Liver (tissue), 9 donors: ENCODE measurements around the gene PTPRN2. TPM values are rescaled to one million over a fixed set of nuclear protein-coding genes. Genes with fewer than 3 reads are reported as not detected.

Experiments used
- DNase-seq: peaks from one replicate; pipeline ENCODE4 v3.0.0-alpha.2; 2017; ENCODE audit warnings: low spot score
- H3K27ac ChIP-seq, 2 donors: one replicate each; pipeline ENCODE4 v1.7.0; 2013; ENCODE audit warnings: inconsistent platforms in 2 of 2, low read length in 2 of 2, control low read depth in 1 of 2, low read depth in 1 of 2, mild to moderate bottlenecking in 1 of 2
- H3K27me3 ChIP-seq, 4 donors: one replicate each; pipeline versions ENCODE4 v1.6.1 to v1.7.0; 2013; ENCODE audit warnings: low read length in 3 of 4, inconsistent platforms in 1 of 4, mild to moderate bottlenecking in 1 of 4, moderate library complexity in 1 of 4; ENCODE audit not compliant: control insufficient read depth in 4 of 4, insufficient read depth in 4 of 4
- H3K36me3 ChIP-seq, 4 donors: one replicate each; pipeline versions ENCODE4 v1.6.1 to v1.7.0; 2013; ENCODE audit warnings: low read length in 3 of 4, mild to moderate bottlenecking in 3 of 4, low read depth in 1 of 4, moderate library complexity in 1 of 4; ENCODE audit not compliant: control insufficient read depth in 4 of 4, insufficient read depth in 3 of 4
- H3K4me1 ChIP-seq, 4 donors: one replicate each; pipeline versions ENCODE4 v1.6.1 to v1.7.0; 2013; ENCODE audit warnings: low read length in 3 of 4, mild to moderate bottlenecking in 3 of 4, moderate library complexity in 1 of 4; ENCODE audit not compliant: control insufficient read depth in 4 of 4, insufficient read depth in 4 of 4
- H3K4me3 ChIP-seq, 3 donors: one replicate each; pipeline versions ENCODE4 v1.6.1 to v1.7.0; 2013; ENCODE audit warnings: low read length in 3 of 3, control low read depth in 1 of 3, low read depth in 1 of 3, mild to moderate bottlenecking in 1 of 3
- H3K9ac ChIP-seq, 2 donors: one replicate each; pipeline ENCODE4 v1.7.0; 2013; ENCODE audit warnings: low read length in 2 of 2, mild to moderate bottlenecking in 2 of 2, moderate library complexity in 2 of 2, control low read depth in 1 of 2, low read depth in 1 of 2
- H3K9me3 ChIP-seq, 4 donors: one replicate each; pipeline versions ENCODE4 v1.6.1 to v1.7.0; 2013; ENCODE audit warnings: low read length in 3 of 4; ENCODE audit not compliant: control insufficient read depth in 4 of 4
- EGR1 ChIP-seq, 2 donors: IDR thresholded peaks; 2 replicates each; pipeline ENCODE4 v1.6.1; 2016 to 2018; ENCODE audit warnings: antibody characterized with exemption in 2 of 2, low read depth in 2 of 2
- FOXA1 ChIP-seq: IDR thresholded peaks from 2 replicates; pipeline ENCODE4 v1.6.1; 2016; ENCODE audit warnings: antibody characterized with exemption
- FOXA2 ChIP-seq: IDR thresholded peaks from 2 replicates; pipeline ENCODE4 v1.6.1; 2016; ENCODE audit warnings: antibody characterized with exemption
- GABPA ChIP-seq, 2 donors: IDR thresholded peaks in 1 of 2; conservative IDR thresholded peaks in 1 of 2; 2 replicates each; pipeline ENCODE4 v1.6.1; 2016; ENCODE audit warnings: antibody characterized with exemption in 2 of 2, mild to moderate bottlenecking in 1 of 2, moderate library complexity in 1 of 2
- HNF4A ChIP-seq, 2 donors: conservative IDR thresholded peaks; 2 replicates each; pipeline ENCODE4 v1.6.1; 2016; ENCODE audit warnings: antibody characterized with exemption in 2 of 2, mild to moderate bottlenecking in 2 of 2
- HNF4G ChIP-seq: IDR thresholded peaks from 2 replicates; pipeline ENCODE4 v1.6.1; 2016; ENCODE audit warnings: antibody characterized with exemption
- JUND ChIP-seq, 2 donors: IDR thresholded peaks; 2 replicates each; pipeline ENCODE4 v1.6.1; 2016; ENCODE audit warnings: antibody characterized with exemption in 2 of 2
- NR2F2 ChIP-seq: IDR thresholded peaks from 2 replicates; pipeline ENCODE4 v1.6.1; 2016; ENCODE audit warnings: antibody characterized with exemption
- RAD21 ChIP-seq, 2 donors: IDR thresholded peaks; 2 replicates each; pipeline ENCODE4 v1.6.1; 2016; ENCODE audit warnings: antibody characterized with exemption in 2 of 2, mild to moderate bottlenecking in 2 of 2
- RXRA ChIP-seq, 2 donors: IDR thresholded peaks; 2 replicates each; pipeline ENCODE4 v1.6.1; 2017 to 2018; ENCODE audit warnings: antibody characterized with exemption in 2 of 2, mild to moderate bottlenecking in 1 of 2
- SP1 ChIP-seq: IDR thresholded peaks from 2 replicates; pipeline ENCODE4 v1.6.1; 2018; ENCODE audit warnings: antibody characterized with exemption, mild to moderate bottlenecking
- TAF1 ChIP-seq: conservative IDR thresholded peaks from 2 replicates; pipeline ENCODE4 v1.6.1; 2016; ENCODE audit warnings: antibody characterized with exemption, mild to moderate bottlenecking
- YY1 ChIP-seq: IDR thresholded peaks from 2 replicates; pipeline ENCODE4 v1.6.1; 2016; ENCODE audit warnings: antibody characterized with exemption, mild to moderate bottlenecking
- WGBS: extraction: QIAGEN DNeasy Blood & Tissue Kit; methylation state at CpG from one replicate; pipeline ENCODE4 v1.1.7; 2013; 5-methylcytosine and 5-hydroxymethylcytosine counted together
- polyA plus RNA-seq, 2 donors: library from polyadenylated mRNA; stranded (reverse) in 1 of 2; unstranded in 1 of 2; fragments of 200-250 nt in 1 of 2; fragments of >200 nt in 1 of 2; fragmentation: Nextera tagmentation in 1 of 2; extraction: Ambion mirVana in 1 of 2; gene quantifications; one replicate each; pipeline versions ENCODE4 v1.2.1 to v1.2.3, GENCODE V29; 2013 to 2015
- total RNA-seq, 2 donors: library from RNA; depleted of rRNA; stranded (reverse); fragments of >200 nt; gene quantifications; one replicate each; pipeline ENCODE4 v1.2.3, GENCODE V29; 2014
- TF ChIP-seq, protein P1 (sequence below): fragments of 150-350 bp; IDR thresholded peaks from 2 replicates; pipeline ENCODE4 v1.5.1; 2017; ENCODE audit warnings: improper control_type of control experiment, low read depth, low read length; ENCODE audit not compliant: missing input control
- TF ChIP-seq, protein P2 (sequence below): IDR thresholded peaks from 2 replicates; pipeline ENCODE4 v1.6.1; 2016; ENCODE audit warnings: antibody characterized with exemption, mild to moderate bottlenecking
- TF ChIP-seq, protein P3 (sequence below): IDR thresholded peaks from 2 replicates; pipeline ENCODE4 v1.6.1; 2016; ENCODE audit warnings: antibody characterized with exemption
- TF ChIP-seq, protein P4 (sequence below): IDR thresholded peaks from 2 replicates; pipeline ENCODE4 v1.6.1; 2016; ENCODE audit warnings: antibody characterized with exemption
- TF ChIP-seq, protein P5 (sequence below): IDR thresholded peaks from 2 replicates; pipeline ENCODE4 v1.6.1; 2016; ENCODE audit warnings: antibody characterized with exemption
- donor health status: healthy.
- donor health status: healthy.
- donor health status: healthy.
- donor health status: healthy.
- donor health status: healthy.

The PTPRN2 gene
- total and polyA plus RNA-seq, 4 donors: 0.75 to 1.9 (median 1.1) TPM

DNA sequence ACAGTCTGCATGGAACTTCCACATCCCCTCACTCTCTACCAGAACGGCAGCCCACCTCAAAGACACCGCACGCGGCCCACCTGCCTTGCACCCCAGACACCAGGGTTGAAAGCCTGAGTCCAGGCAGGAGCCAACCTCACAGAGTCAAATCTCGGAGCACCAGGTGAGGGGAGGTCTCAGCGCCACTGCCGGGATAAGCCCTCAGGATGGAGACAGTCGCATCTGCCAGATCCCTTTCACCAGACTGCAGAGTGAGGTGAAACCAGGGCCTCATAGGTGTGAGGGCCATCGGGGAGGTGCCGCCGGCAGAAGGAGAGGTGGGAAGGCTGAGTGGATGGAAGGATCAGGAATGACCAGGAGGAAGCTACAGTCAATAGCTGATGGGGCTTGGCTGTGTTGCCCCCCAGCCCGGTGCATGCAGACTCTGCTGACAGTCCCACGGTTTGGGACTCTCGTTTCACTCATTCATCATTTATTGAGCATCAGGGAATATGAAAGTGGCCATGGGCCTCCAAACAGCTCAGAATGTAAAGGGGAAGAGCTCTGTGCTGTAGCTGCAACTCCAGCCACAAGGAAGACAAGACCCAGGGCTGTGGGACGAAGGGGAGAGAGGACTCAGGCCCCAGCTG lies 315.0 kb downstream of the PTPRN2 start:
- H3K9me3 ChIP-seq: no peaks in the 10 kb centered on the region
- H3K27me3 ChIP-seq: no peaks in the 10 kb centered on the region
- H3K9ac ChIP-seq: no peak overlapping the region
- DNase-seq: no peak
- TF ChIP-seq HNF4A (conservative IDR thresholded peaks at IDR 0.05) (no peak), YY1 (no peak), HNF4G (no peak), RXRA (IDR thresholded peaks at IDR 0.05) (no peak), RAD21 (IDR thresholded peaks at IDR 0.05) (no peak), NR2F2 (no peak), EGR1 (IDR thresholded peaks at IDR 0.05; ENCODE audit: low read depth in 2 of 2) (no peak), TAF1 (no peak), FOXA1 (no peak), JUND (IDR thresholded peaks at IDR 0.05) (no peak), SP1 (no peak), GABPA (IDR thresholded peaks at IDR 0.05 in 1 of 2, conservative IDR thresholded peaks at IDR 0.05 in 1 of 2) (no peak), FOXA2 (no peak)
- TF ChIP-seq, protein P1, sequence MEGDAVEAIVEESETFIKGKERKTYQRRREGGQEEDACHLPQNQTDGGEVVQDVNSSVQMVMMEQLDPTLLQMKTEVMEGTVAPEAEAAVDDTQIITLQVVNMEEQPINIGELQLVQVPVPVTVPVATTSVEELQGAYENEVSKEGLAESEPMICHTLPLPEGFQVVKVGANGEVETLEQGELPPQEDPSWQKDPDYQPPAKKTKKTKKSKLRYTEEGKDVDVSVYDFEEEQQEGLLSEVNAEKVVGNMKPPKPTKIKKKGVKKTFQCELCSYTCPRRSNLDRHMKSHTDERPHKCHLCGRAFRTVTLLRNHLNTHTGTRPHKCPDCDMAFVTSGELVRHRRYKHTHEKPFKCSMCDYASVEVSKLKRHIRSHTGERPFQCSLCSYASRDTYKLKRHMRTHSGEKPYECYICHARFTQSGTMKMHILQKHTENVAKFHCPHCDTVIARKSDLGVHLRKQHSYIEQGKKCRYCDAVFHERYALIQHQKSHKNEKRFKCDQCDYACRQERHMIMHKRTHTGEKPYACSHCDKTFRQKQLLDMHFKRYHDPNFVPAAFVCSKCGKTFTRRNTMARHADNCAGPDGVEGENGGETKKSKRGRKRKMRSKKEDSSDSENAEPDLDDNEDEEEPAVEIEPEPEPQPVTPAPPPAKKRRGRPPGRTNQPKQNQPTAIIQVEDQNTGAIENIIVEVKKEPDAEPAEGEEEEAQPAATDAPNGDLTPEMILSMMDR: no peak
- TF ChIP-seq, protein P2, sequence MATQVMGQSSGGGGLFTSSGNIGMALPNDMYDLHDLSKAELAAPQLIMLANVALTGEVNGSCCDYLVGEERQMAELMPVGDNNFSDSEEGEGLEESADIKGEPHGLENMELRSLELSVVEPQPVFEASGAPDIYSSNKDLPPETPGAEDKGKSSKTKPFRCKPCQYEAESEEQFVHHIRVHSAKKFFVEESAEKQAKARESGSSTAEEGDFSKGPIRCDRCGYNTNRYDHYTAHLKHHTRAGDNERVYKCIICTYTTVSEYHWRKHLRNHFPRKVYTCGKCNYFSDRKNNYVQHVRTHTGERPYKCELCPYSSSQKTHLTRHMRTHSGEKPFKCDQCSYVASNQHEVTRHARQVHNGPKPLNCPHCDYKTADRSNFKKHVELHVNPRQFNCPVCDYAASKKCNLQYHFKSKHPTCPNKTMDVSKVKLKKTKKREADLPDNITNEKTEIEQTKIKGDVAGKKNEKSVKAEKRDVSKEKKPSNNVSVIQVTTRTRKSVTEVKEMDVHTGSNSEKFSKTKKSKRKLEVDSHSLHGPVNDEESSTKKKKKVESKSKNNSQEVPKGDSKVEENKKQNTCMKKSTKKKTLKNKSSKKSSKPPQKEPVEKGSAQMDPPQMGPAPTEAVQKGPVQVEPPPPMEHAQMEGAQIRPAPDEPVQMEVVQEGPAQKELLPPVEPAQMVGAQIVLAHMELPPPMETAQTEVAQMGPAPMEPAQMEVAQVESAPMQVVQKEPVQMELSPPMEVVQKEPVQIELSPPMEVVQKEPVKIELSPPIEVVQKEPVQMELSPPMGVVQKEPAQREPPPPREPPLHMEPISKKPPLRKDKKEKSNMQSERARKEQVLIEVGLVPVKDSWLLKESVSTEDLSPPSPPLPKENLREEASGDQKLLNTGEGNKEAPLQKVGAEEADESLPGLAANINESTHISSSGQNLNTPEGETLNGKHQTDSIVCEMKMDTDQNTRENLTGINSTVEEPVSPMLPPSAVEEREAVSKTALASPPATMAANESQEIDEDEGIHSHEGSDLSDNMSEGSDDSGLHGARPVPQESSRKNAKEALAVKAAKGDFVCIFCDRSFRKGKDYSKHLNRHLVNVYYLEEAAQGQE: no peak
- TF ChIP-seq, protein P3, sequence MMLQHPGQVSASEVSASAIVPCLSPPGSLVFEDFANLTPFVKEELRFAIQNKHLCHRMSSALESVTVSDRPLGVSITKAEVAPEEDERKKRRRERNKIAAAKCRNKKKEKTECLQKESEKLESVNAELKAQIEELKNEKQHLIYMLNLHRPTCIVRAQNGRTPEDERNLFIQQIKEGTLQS: no peak
- TF ChIP-seq, protein P4, sequence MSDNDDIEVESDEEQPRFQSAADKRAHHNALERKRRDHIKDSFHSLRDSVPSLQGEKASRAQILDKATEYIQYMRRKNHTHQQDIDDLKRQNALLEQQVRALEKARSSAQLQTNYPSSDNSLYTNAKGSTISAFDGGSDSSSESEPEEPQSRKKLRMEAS: no peak
- TF ChIP-seq, protein P5, sequence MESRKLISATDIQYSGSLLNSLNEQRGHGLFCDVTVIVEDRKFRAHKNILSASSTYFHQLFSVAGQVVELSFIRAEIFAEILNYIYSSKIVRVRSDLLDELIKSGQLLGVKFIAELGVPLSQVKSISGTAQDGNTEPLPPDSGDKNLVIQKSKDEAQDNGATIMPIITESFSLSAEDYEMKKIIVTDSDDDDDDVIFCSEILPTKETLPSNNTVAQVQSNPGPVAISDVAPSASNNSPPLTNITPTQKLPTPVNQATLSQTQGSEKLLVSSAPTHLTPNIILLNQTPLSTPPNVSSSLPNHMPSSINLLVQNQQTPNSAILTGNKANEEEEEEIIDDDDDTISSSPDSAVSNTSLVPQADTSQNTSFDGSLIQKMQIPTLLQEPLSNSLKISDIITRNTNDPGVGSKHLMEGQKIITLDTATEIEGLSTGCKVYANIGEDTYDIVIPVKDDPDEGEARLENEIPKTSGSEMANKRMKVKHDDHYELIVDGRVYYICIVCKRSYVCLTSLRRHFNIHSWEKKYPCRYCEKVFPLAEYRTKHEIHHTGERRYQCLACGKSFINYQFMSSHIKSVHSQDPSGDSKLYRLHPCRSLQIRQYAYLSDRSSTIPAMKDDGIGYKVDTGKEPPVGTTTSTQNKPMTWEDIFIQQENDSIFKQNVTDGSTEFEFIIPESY: no peak
- no peak overlapping the region for H3K4me3 ChIP-seq
- no peak overlapping the region for H3K27ac ChIP-seq
- H3K36me3 ChIP-seq: no peaks in the 10 kb centered on the region
- WGBS: 92% methylated on average over 15 of the region's 15 CpGs
- H3K4me1 ChIP-seq: no peaks in the 10 kb centered on the region
